HG02938 (cell line): ENCODE measurements around the gene MGAT2.
A peak's percentile ranks its signal among the peaks of the same experiment; 100 is the strongest.
"Not testable (repeated sequence)": the region's sequence is repeated elsewhere in the genome, so short reads cannot be mapped to it uniquely, and the experiment has no call there.

Source experiments
- ATAC-seq: cut with Tn5 transposase; IDR thresholded peaks from one replicate; pipeline ENCODE4 v1.9.1; 2021; ENCODE audit warnings: mild to moderate bottlenecking, moderate library complexity; ENCODE audit not compliant: unreplicated experiment

MGAT2 gene

GRCh38 chr14:49612251-49612650 is 8.3 kb upstream of the MGAT2 start:
- ATAC-seq: no peak

GRCh38 chr14:49612671-49613070 is 7.9 kb upstream of the MGAT2 start:
- ATAC-seq: no peak

- no peak for ATAC-seq
Observed at GRCh38 chr14:49614196-49614595, 6.4 kb upstream of the MGAT2 start.

GRCh38 chr14:49615776-49616175 is 4.8 kb upstream of the MGAT2 start:
- no peak for ATAC-seq

GRCh38 chr14:49617852-49618519 is 2.6 kb upstream of the MGAT2 start:
- ATAC-seq: no peak

- not testable (repeated sequence) for ATAC-seq
Observed at GRCh38 chr14:49619273-49619672, 1.3 kb upstream of the MGAT2 start.

GRCh38 chr14:49619730-49620129 is 869 bp upstream of the MGAT2 start:
- ATAC-seq: no peak

GRCh38 chr14:49621114-49621881 is 699 bp downstream of the MGAT2 start:
- peak; percentile 27 for ATAC-seq

- no peak for ATAC-seq
Observed at GRCh38 chr14:49622022-49622607, 1.5 kb downstream of the MGAT2 start.

GRCh38 chr14:49623387-49623786 is 2.8 kb downstream of the MGAT2 start:
- ATAC-seq: no peak

GRCh38 chr14:49623941-49624839 is 3.6 kb downstream of the MGAT2 start:
- ATAC-seq: no peak

- peak; percentile 69 for ATAC-seq
Observed at GRCh38 chr14:49633640-49634546, 13.3 kb downstream of the MGAT2 start.

GRCh38 chr14:49634547-49635334 is 14.1 kb downstream of the MGAT2 start, which contains the start of gene DNAAF2:
Gene DNAAF2 (minus strand): TSS chr14:49635244. CDS start chr14:49635149, 95 bp downstream.
- peak; percentile 28 for ATAC-seq

- no peak for ATAC-seq
Observed at GRCh38 chr14:49636866-49637265, 16.3 kb downstream of the MGAT2 start.

GRCh38 chr14:49637534-49638078 is 17.0 kb downstream of the MGAT2 start:
- ATAC-seq: no peak

GRCh38 chr14:49640540-49641417 is 20.2 kb downstream of the MGAT2 start:
- no peak for ATAC-seq

GRCh38 chr14:49641697-49642129 is 21.1 kb downstream of the MGAT2 start:
- ATAC-seq: no peak

- ATAC-seq: no peak
Observed at GRCh38 chr14:49642163-49642562, 21.6 kb downstream of the MGAT2 start.
